Activated CD8-positive, alpha-beta T cell treated with anti-CD3 and anti-CD28 coated beads for 36 hours (primary cell): ENCODE data around the gene EFNA4. TPM values are rescaled to one million over a fixed set of nuclear protein-coding genes. Genes with fewer than 3 reads are reported as not detected.

Source experiments
- ATAC-seq: fragments of 200-7000 bp; cut with Tn5 transposase; one replicate; pipeline ENCODE4 v1.10.0; 2021; ENCODE audit warnings: mild to moderate bottlenecking, moderate library complexity
- CTCF ChIA-PET: fragments of 350-600 bp; sonication (Branson Sonifier 250); formaldehyde crosslinking; loops from one replicate; lab custom pipeline; 2021; ENCODE audit warnings: antibody characterized with exemption; lab: Charles Lee
- POLR2A ChIA-PET: fragments of 350-600 bp; sonication (Branson Sonifier 250); formaldehyde crosslinking; loops from one replicate; lab custom pipeline; 2021; ENCODE audit warnings: antibody characterized with exemption; lab: Charles Lee
- DNase-seq: peaks from one replicate; pipeline ENCODE4 v3.0.0-alpha.2; 2020
- H3K27ac Mint-ChIP-seq: one replicate; pipeline ENCODE4 v1.8.0; 2021; ENCODE audit warnings: mild to moderate bottlenecking, mixed read lengths
- H3K27me3 Mint-ChIP-seq: one replicate; pipeline ENCODE4 v1.8.0; 2021; ENCODE audit warnings: mixed read lengths
- H3K36me3 Mint-ChIP-seq: one replicate; pipeline ENCODE4 v1.8.0; 2021; ENCODE audit warnings: low read depth, mixed read lengths
- H3K4me1 Mint-ChIP-seq: one replicate; pipeline ENCODE4 v1.8.0; 2021; ENCODE audit warnings: low read depth, mixed read lengths
- H3K4me3 Mint-ChIP-seq: one replicate; pipeline ENCODE4 v1.8.0; 2021; ENCODE audit warnings: mild to moderate bottlenecking, moderate library complexity, mixed read lengths
- H3K9me3 Mint-ChIP-seq: one replicate; pipeline ENCODE4 v1.8.0; 2021; ENCODE audit warnings: mixed read lengths
- CTCF ChIP-seq: fragments of 200-600 bp; IDR thresholded peaks from one replicate; pipeline ENCODE4 v1.8.0; 2022; ENCODE audit warnings: antibody characterized with exemption, mild to moderate bottlenecking
- intact Hi-C: fragments of 100-400 bp; cut with micrococcal nuclease; formaldehyde crosslinking; loops from one replicate; pipeline ENCODE4 v1.10.0; 2022
- total RNA-seq, 2 experiments: library from RNA; stranded (reverse); gene quantifications; one replicate each; pipeline ENCODE4 v1.2.3, GENCODE V29; 2021

The EFNA4 gene
- total RNA-seq, 2 experiments from 2014 or later, result 7.1 to 7.8 TPM

GRCh38 chr1:155044365-155044764 lies 19.2 kb upstream of the EFNA4 start:
- DNase-seq (no peak), ATAC-seq (no peak)
- Mint-ChIP-seq H3K4me1 (peaks cover 5% of the 10 kb centered on the region), H3K9me3 (no peaks in the 10 kb centered on the region), H3K4me3 (no peak overlapping the region), H3K27me3 (peaks cover 2% of the 10 kb centered on the region), H3K36me3 (no peaks in the 10 kb centered on the region), H3K27ac (no peak overlapping the region)
- intact Hi-C loops, result no loop called here
- ChIA-PET CTCF (interaction anchor here (0.8 to 14.7 kb wide), 13 partner anchors 9 to 128 kb away, joined by 3 to 204 read pairs (median 6); partner anchors contain the start of genes EFNA3, EFNA4, FLAD1 and KRTCAP2), POLR2A (interaction anchor here (0.9 to 1.6 kb wide), 4 partner anchors 13 to 91 kb away, joined by 3 to 6 read pairs (median 4); no protein-coding TSS in a partner anchor)
- TF ChIP-seq CTCF, result no peak

DNA sequence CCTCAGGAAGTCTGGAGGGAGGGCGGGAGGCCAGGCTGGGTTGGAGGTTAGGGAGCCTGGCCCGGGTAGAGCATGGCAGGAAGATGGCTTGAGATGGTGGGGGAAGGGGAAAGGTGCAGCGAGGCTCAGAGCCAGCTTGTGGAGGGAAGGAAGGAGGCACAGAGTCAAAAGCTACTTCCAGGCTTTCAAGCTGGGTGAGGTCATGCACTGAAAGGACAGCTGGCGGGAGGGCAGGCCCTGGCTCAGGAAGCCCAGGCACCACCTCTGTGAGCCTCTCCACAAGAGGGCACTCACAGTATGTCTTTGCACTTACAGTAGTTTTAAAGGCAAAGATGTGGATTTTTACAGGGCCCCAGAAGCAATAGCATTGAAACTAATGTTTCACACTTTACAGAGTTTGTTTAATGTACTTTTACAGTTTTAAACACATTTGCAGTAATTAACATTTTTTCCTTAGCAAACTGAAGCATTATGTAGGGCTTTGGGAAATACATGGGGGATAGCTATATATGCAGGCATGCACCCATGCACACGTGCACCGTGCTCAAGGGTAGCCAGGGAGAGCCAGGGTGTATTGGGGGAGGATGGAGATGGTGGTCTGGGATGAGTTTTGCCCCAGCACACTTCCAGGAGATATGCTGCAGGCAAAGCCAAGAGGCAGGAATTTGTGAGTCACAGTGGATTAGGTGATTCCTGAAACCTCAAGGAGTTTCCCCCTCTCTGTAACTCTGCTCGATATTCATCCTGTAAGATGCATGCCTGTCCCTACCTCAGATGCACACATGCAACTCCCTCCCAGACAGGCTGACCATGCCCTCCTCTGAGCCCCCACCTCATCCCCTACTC lies 18.5 kb upstream of the EFNA4 start:
- Mint-ChIP-seq H3K27me3 (peaks cover 2% of the 10 kb centered on the region), H3K9me3 (no peaks in the 10 kb centered on the region), H3K27ac (peak overlapping the region; percentile 10), H3K4me1 (peaks cover 5% of the 10 kb centered on the region), H3K4me3 (no peak overlapping the region), H3K36me3 (no peaks in the 10 kb centered on the region)
- ChIA-PET CTCF (interaction anchor here (0.6 to 14.7 kb wide), 19 partner anchors 10 to 128 kb away, joined by 3 to 204 read pairs (median 5); partner anchors contain the start of genes EFNA3, EFNA4, FLAD1 and KRTCAP2), POLR2A (interaction anchor here (0.9 to 1.6 kb wide), 6 partner anchors 9 to 91 kb away, joined by 3 to 6 read pairs (median 4); no protein-coding TSS in a partner anchor)
- intact Hi-C loops, result no loop called here
- peak; percentile 82 for DNase-seq
- TF ChIP-seq CTCF, result peak; percentile 60
- ATAC-seq, result peak; percentile 98

DNA sequence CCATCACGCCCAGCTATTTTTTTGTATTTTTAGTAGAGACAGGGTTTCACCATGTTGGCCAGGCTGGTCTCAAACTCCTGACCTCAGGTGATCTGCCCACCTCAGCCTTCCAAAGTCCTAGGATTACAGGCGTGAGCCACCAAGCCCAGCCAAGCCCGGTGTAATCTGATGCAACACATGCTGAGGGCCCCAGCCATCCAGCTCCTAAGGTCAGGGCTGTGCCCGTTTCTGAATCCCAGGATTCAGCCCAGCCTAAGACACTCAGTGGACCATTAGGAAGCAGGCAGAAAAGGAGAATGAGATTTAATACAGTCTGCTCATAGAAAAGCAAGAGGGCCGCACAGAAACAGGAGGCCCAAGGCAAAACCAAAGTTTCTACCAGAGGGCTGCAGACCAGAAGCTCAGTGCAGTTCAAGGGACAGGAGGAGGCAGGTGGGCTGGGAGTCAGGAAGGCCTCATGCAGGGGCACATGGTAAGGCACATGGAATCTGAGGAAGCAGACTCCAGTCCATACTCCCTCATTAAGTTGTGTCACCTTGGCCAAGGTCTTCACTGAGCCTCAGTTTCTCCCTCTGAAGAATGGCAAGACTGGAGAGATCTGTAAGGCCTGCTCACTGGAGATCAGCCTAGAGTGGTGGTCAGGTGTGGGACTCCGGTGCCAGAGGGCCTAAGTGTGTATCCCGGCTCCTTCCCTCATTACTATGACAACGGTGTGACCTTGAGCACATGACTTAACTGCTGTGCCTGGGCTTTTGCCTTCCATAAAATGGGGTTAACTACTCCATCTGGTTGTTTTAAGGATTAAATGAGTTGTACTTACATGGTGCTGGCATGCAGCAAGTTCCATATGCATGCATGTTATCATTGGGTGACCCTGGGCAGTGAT lies 14.8 kb upstream of the EFNA4 start:
- intact Hi-C loops, result no loop called here
- TF ChIP-seq CTCF, result no peak
- DNase-seq (no peak), ATAC-seq (no peak)
- H3K9me3 Mint-ChIP-seq, result no peaks in the 10 kb centered on the region
- H3K27me3 Mint-ChIP-seq, result peaks cover 2% of the 10 kb centered on the region
- H3K27ac Mint-ChIP-seq, result no peak overlapping the region
- no peak overlapping the region for H3K4me3 Mint-ChIP-seq
- CTCF ChIA-PET, result interaction anchor here (0.9 to 23.5 kb wide), 7 partner anchors 8 to 66 kb away, joined by 3 to 278 read pairs (median 3); partner anchors contain the start of genes EFNA4 and FLAD1
- H3K36me3 Mint-ChIP-seq, result peaks cover 4% of the 10 kb centered on the region
- peaks cover 24% of the 10 kb centered on the region for H3K4me1 Mint-ChIP-seq
- POLR2A ChIA-PET, result interaction anchor here (0.8 to 1.4 kb wide), 3 partner anchors 13 to 61 kb away, joined by 3 read pairs; no protein-coding TSS in a partner anchor

- intact Hi-C loops, result loop anchor here (5.0 kb wide), 1 partner anchor 37 kb away; no protein-coding TSS in a partner anchor
- ChIA-PET CTCF (interaction anchor here (0.8 to 23.5 kb wide), 13 partner anchors 9 to 123 kb away, joined by 3 to 278 read pairs (median 10); partner anchors contain the start of genes EFNA4, FLAD1, KRTCAP2 and LENEP), POLR2A (interaction anchor here (1.2 to 2.8 kb wide), 7 partner anchors 12 to 50 kb away, joined by 3 to 8 read pairs (median 7); no protein-coding TSS in a partner anchor)
- H3K36me3 Mint-ChIP-seq, result peaks cover 5% of the 10 kb centered on the region
- peak overlapping the region; percentile 74 for H3K4me3 Mint-ChIP-seq
- no peak for TF ChIP-seq CTCF
- DNase-seq, result no peak
- H3K4me1 Mint-ChIP-seq, result peaks cover 20% of the 10 kb centered on the region
- H3K27me3 Mint-ChIP-seq, result no peaks in the 10 kb centered on the region
- no peak for ATAC-seq
- H3K9me3 Mint-ChIP-seq, result no peaks in the 10 kb centered on the region
- no peak overlapping the region for H3K27ac Mint-ChIP-seq
These were observed 13.6 kb upstream of the EFNA4 start for GRCh38 chr1:155049651-155050559.
